Choroid plexus epithelial cell (primary cell): ENCODE measurements around the gene SH3BGRL.
A peak's percentile ranks its signal among the peaks of the same experiment; 100 is the strongest.

Experiments
- DNase-seq: peaks from one replicate; pipeline ENCODE4 v3.0.0-alpha.2; 2010; ENCODE audit warnings: low read depth
- H3K4me3 ChIP-seq: 2 replicates; pipeline ENCODE4 v1.5.1; 2011; ENCODE audit warnings: low read depth, mild to moderate bottlenecking, control low read depth, low read length, moderate library complexity
- TF ChIP-seq, protein P1 (sequence below): conservative IDR thresholded peaks from 2 replicates; pipeline ENCODE4 v1.5.1; 2011; ENCODE audit warnings: low read depth, mild to moderate bottlenecking, control low read depth, inconsistent platforms, low read length, moderate library complexity

SH3BGRL gene

DNA sequence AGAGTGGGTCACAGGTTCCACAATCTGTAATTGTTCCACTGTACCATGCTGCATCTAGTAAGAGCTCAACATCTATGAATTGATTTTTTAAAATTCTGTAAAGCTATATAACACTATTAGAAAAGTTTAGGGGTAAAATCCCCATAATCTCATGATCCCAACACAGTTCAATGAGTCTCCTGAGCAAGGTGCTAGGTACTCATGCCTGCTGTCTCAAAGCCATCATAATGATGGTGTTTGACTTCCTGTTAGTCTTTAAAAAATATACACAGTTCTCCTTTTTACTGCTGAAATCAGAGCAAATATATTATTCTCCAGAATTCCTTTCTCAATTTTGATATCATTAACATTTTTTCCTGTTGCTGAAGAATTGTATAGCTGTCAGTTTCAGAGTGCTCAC, 55.9 kb downstream of the SH3BGRL start:
- H3K4me3 ChIP-seq, result no peak overlapping the region
- TF ChIP-seq, protein P1, sequence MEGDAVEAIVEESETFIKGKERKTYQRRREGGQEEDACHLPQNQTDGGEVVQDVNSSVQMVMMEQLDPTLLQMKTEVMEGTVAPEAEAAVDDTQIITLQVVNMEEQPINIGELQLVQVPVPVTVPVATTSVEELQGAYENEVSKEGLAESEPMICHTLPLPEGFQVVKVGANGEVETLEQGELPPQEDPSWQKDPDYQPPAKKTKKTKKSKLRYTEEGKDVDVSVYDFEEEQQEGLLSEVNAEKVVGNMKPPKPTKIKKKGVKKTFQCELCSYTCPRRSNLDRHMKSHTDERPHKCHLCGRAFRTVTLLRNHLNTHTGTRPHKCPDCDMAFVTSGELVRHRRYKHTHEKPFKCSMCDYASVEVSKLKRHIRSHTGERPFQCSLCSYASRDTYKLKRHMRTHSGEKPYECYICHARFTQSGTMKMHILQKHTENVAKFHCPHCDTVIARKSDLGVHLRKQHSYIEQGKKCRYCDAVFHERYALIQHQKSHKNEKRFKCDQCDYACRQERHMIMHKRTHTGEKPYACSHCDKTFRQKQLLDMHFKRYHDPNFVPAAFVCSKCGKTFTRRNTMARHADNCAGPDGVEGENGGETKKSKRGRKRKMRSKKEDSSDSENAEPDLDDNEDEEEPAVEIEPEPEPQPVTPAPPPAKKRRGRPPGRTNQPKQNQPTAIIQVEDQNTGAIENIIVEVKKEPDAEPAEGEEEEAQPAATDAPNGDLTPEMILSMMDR, result no peak
- no peak for DNase-seq

DNA sequence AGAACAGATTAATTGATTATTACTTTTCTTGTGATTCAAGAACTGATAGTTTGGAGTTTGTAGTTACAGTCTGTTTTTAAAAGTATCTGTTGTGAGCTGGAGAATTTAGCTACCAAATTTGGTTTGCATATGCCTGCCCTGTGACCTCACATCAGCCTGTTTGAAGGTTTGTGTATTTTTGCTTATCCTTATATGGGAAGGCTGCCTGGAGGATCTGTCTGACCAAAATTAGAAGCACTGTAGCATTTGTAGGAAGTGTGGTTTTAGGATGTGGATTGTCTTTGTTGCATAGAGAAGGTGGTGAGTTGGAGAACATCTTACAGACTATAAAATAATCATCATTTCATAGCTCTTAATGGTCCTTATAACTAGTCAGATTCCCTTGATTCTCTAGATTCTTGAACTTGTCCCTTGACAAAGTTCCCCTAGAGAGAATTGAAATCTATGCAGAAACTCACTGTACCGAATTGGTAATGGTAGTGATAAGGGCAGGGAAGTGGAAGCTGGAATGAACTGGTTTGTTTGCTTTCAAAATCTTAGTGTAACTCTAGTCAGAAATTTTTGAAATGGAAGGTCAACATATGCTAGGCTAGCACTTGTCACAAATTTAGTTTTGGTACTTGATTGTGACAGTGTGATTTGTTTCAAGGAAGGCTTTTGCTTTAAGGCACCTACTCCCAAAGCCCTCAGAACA, 57.3 kb downstream of the SH3BGRL start:
- TF ChIP-seq, protein P1, result no peak
- DNase-seq, result peak; percentile 73
- H3K4me3 ChIP-seq, result no peak overlapping the region

DNA sequence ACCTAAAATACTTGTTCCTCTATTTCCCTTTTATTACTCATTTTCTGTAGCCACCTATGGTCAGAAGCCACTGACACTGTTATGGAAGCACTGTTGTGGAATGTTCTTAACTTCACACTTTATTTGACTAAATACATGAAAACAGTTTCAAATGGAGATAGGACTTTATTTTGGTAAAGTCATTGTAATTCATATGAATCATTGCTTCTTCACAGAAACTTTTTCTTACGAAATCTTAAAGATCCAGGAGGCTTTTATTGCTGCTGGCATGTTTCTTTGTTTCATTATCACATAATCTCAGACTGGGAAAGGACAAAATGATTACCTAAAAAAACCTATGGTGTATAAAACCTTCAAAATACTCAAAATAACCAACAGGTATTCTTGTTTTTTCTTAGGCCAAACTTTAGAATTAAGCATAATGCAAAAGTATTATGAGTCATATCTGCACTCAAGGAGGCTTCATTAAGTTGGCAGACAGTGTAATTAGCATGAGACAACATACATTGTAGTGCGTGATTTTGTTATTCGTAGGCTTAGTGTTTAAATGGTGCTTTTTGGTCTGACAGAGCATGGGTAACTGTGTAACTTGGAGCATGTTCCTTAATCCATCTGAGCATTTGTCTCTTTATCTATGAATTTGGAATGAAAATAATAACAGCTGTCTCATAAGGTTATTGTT, 58.0 kb downstream of the SH3BGRL start:
- no peak overlapping the region for H3K4me3 ChIP-seq
- TF ChIP-seq, protein P1, result no peak
- peak; percentile 33 for DNase-seq

DNA sequence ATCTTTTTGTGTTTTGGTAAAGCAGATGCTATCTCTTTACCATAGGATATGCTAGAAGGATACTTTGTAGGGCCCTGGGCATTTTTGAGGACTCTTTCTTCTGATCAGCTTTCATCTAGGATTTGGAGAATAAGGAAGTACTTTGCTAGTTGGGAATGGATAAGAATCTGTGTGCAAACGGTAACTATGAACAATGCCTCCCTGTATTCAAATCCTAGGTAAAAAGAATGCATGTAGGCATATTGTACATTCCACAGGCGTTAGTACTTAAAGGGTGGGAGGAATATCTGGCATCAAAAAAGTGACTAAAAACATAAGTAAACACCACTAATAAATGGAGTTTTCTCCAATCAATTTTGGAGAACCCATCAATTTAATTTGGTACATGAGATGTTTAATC, 59.7 kb downstream of the SH3BGRL start:
- H3K4me3 ChIP-seq, result no peak overlapping the region
- DNase-seq, result peak; percentile 68
- TF ChIP-seq, protein P1, result no peak

GRCh38 chrX:81263059-81263458, 61.2 kb downstream of the SH3BGRL start:
- DNase-seq, result no peak
- no peak overlapping the region for H3K4me3 ChIP-seq
- TF ChIP-seq, protein P1, result no peak

GRCh38 chrX:81278616-81279015, 76.7 kb downstream of the SH3BGRL start:
- no peak overlapping the region for H3K4me3 ChIP-seq
- DNase-seq, result no peak
- TF ChIP-seq, protein P1, result no peak

DNA sequence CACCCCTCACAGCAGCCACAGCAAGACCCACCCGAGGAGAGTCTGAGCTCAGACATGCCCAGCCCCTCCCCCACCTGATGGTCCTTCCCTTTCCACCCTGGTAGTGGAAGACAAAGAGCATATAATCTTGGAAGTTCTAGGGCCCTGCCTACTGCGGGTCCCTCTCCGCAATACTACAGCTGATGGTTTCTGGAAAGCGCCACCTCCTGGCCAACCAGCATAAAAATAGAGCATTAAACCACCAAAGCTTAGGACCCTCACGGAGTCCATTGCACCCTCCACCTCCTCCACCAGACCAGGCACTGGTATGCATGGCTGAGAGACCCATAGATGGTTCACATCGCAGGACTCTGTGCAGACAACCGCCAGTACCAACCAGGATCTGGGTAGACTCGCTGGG, 78.2 kb downstream of the SH3BGRL start:
- no peak overlapping the region for H3K4me3 ChIP-seq
- TF ChIP-seq, protein P1, result peak; percentile 36
- DNase-seq, result peak; percentile 23
